Astrocyte (in vitro differentiated cells and primary cell): ENCODE results near the gene CCSER2. TPM values are rescaled to one million over a fixed set of nuclear protein-coding genes. Genes with fewer than 3 reads are reported as not detected.

ENCODE experiments used
- DNase-seq: peaks from one replicate; pipeline ENCODE4 v3.0.0-alpha.2; 2010; ENCODE audit warnings: low read depth
- FAIRE-seq: peaks from 2 replicates; lab custom pipeline; 2011; peaks lifted over from hg19 to GRCh38; lab: Jason Lieb, UNC
- H2AFZ ChIP-seq: 2 replicates; pipeline ENCODE4 v1.6.0; 2012; ENCODE audit warnings: low read depth, low read length, inconsistent platforms
- H3K27ac ChIP-seq: 2 replicates; pipeline ENCODE4 v1.5.1; 2011; ENCODE audit warnings: low read depth, low read length, inconsistent platforms
- H3K27me3 ChIP-seq: 2 replicates; pipeline ENCODE4 v1.6.0; 2011; ENCODE audit warnings: low read length, inconsistent platforms; ENCODE audit not compliant: insufficient read depth
- H3K36me3 ChIP-seq: 2 replicates; pipeline ENCODE4 v1.5.1; 2011; ENCODE audit warnings: low read length, inconsistent platforms; ENCODE audit not compliant: insufficient read depth
- H3K4me1 ChIP-seq: 2 replicates; pipeline ENCODE4 v1.5.1; 2011; ENCODE audit warnings: low read length, inconsistent platforms; ENCODE audit not compliant: insufficient read depth
- H3K4me2 ChIP-seq: 2 replicates; pipeline ENCODE4 v1.6.0; 2012; ENCODE audit warnings: low read length, inconsistent platforms
- H3K4me3 ChIP-seq: 2 replicates; pipeline ENCODE4 v1.5.1; 2011; ENCODE audit warnings: low read depth, mild to moderate bottlenecking, low read length, inconsistent platforms; ENCODE audit not compliant: insufficient read depth
- H3K79me2 ChIP-seq: 2 replicates; pipeline ENCODE4 v1.6.0; 2012; ENCODE audit warnings: mild to moderate bottlenecking, low read length, inconsistent platforms; ENCODE audit not compliant: insufficient read depth
- H3K9ac ChIP-seq: 2 replicates; pipeline ENCODE4 v1.6.0; 2012; ENCODE audit warnings: mild to moderate bottlenecking, low read length, inconsistent platforms
- H3K9me3 ChIP-seq: 2 replicates; pipeline ENCODE4 v1.5.1; 2012; ENCODE audit warnings: low read depth, mild to moderate bottlenecking, low read length, inconsistent platforms; ENCODE audit not compliant: insufficient read depth
- H4K20me1 ChIP-seq: 2 replicates; pipeline ENCODE4 v1.6.0; 2012; ENCODE audit warnings: low read length, inconsistent platforms; ENCODE audit not compliant: insufficient read depth
- H3K27ac Mint-ChIP-seq: one replicate; pipeline ENCODE4 v1.8.0; 2021; ENCODE audit warnings: mild to moderate bottlenecking, mixed read lengths; ENCODE audit not compliant: unreplicated experiment
- H3K27me3 Mint-ChIP-seq: one replicate; pipeline ENCODE4 v1.8.0; 2021; ENCODE audit warnings: low read depth, mixed read lengths; ENCODE audit not compliant: unreplicated experiment
- H3K36me3 Mint-ChIP-seq: one replicate; pipeline ENCODE4 v1.8.0; 2021; ENCODE audit warnings: low read depth, mixed read lengths; ENCODE audit not compliant: unreplicated experiment
- H3K4me1 Mint-ChIP-seq: one replicate; pipeline ENCODE4 v1.8.0; 2021; ENCODE audit warnings: low read depth, mixed read lengths; ENCODE audit not compliant: unreplicated experiment
- H3K4me3 Mint-ChIP-seq: one replicate; pipeline ENCODE4 v1.8.0; 2021; ENCODE audit warnings: mild to moderate bottlenecking, moderate library complexity, mixed read lengths; ENCODE audit not compliant: unreplicated experiment
- H3K9me3 Mint-ChIP-seq: one replicate; pipeline ENCODE4 v1.8.0; 2021; ENCODE audit warnings: mild to moderate bottlenecking, mixed read lengths; ENCODE audit not compliant: unreplicated experiment
- EZH2 ChIP-seq: IDR thresholded peaks from 2 replicates; pipeline ENCODE4 v1.6.1; 2012; ENCODE audit warnings: mild to moderate bottlenecking, low read length, inconsistent platforms; ENCODE audit not compliant: insufficient read depth
- total RNA-seq: library from RNA; stranded (reverse); gene quantifications from 2 replicates; pipeline ENCODE4 v1.2.1, GENCODE V29; 2021
- TF ChIP-seq, protein P1 (sequence below): IDR thresholded peaks from 2 replicates; pipeline ENCODE4 v1.5.1; 2011; ENCODE audit warnings: low read depth, mild to moderate bottlenecking, inconsistent platforms, low read length, moderate library complexity; ENCODE audit not compliant: insufficient read depth

The CCSER2 gene
- total RNA-seq, 1 donor from 2014 or later, result 100 TPM

GRCh38 chr10:84340187-84340586 lies 11.8 kb downstream of the CCSER2 start:
- H3K4me2 ChIP-seq, result no peak overlapping the region
- peaks cover 92% of the 10 kb centered on the region for H3K79me2 ChIP-seq
- H3K36me3 ChIP-seq, result no peaks in the 10 kb centered on the region
- DNase-seq (no peak), FAIRE-seq (no peak)
- no peaks in the 10 kb centered on the region for H3K9me3 ChIP-seq
- H3K27me3 ChIP-seq, result no peaks in the 10 kb centered on the region
- peaks cover 20% of the 10 kb centered on the region for H3K4me1 Mint-ChIP-seq
- TF ChIP-seq, protein P1, sequence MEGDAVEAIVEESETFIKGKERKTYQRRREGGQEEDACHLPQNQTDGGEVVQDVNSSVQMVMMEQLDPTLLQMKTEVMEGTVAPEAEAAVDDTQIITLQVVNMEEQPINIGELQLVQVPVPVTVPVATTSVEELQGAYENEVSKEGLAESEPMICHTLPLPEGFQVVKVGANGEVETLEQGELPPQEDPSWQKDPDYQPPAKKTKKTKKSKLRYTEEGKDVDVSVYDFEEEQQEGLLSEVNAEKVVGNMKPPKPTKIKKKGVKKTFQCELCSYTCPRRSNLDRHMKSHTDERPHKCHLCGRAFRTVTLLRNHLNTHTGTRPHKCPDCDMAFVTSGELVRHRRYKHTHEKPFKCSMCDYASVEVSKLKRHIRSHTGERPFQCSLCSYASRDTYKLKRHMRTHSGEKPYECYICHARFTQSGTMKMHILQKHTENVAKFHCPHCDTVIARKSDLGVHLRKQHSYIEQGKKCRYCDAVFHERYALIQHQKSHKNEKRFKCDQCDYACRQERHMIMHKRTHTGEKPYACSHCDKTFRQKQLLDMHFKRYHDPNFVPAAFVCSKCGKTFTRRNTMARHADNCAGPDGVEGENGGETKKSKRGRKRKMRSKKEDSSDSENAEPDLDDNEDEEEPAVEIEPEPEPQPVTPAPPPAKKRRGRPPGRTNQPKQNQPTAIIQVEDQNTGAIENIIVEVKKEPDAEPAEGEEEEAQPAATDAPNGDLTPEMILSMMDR, result no peak
- TF ChIP-seq EZH2, result no peak
- no peak overlapping the region for H2AFZ ChIP-seq
- H3K4me3 Mint-ChIP-seq, result no peak overlapping the region
- H4K20me1 ChIP-seq, result peaks cover 81% of the 10 kb centered on the region
- no peak overlapping the region for H3K27ac ChIP-seq
- H3K9ac ChIP-seq, result no peak overlapping the region
- H3K27ac Mint-ChIP-seq, result no peak overlapping the region
- H3K9me3 Mint-ChIP-seq, result no peaks in the 10 kb centered on the region
- H3K36me3 Mint-ChIP-seq, result no peaks in the 10 kb centered on the region
- H3K4me1 ChIP-seq, result peaks cover 16% of the 10 kb centered on the region
- no peak overlapping the region for H3K4me3 ChIP-seq
- no peaks in the 10 kb centered on the region for H3K27me3 Mint-ChIP-seq

DNA sequence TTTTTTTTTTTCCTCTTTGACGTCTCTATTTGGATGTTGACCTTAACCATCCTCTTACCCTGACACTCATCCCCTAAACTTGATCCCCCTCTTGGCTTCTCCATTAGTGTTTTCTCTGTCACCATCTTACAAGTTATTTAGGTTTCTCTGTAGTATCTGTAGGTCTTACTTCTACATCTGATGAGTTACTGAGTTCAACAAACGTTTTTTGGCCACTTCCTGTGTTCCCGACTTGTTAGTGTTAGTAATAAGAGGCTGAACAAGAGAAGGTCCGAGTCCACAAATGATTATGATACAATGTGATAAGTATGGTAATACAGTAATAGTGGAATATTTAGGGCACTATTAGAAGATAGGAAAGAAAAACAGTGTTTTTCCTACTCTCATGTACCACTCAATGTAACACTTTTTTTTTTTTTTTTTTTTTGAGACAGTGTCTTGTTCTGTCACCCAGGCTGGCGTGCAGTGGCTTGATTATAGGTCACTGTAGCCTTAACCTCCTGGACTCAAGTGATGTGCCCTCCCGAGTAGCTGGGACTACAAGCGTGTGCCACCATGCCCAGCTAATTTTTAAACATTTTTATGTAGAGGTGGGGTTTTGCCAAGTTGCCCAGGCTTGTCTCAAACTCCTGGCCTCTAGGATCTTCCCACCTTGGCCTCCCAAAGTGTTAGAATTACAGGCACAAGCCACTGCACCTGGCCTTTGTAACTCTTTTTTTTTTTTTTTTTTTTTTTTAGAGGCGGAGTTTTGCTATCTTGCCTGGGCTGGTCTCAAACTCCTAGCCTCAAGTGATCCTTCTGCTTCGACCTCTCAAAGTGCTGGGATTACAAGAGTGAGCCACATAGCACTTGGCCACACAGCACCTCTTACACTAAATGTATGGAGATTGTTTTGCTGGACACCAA lies 12.5 kb downstream of the CCSER2 start:
- Histone ChIP-seq H3K4me1 (peaks cover 16% of the 10 kb centered on the region), H3K9me3 (no peaks in the 10 kb centered on the region), H3K27me3 (no peaks in the 10 kb centered on the region), H3K4me2 (no peak overlapping the region), H4K20me1 (peaks cover 74% of the 10 kb centered on the region), H3K9ac (no peak overlapping the region), H3K4me3 (no peak overlapping the region), H3K79me2 (peaks cover 92% of the 10 kb centered on the region), H3K27ac (no peak overlapping the region), H2AFZ (no peak overlapping the region), H3K36me3 (no peaks in the 10 kb centered on the region)
- DNase-seq (no peak), FAIRE-seq (no peak)
- Mint-ChIP-seq H3K36me3 (no peaks in the 10 kb centered on the region), H3K9me3 (no peaks in the 10 kb centered on the region), H3K4me3 (no peak overlapping the region), H3K27ac (no peak overlapping the region), H3K4me1 (peaks cover 20% of the 10 kb centered on the region), H3K27me3 (no peaks in the 10 kb centered on the region)
- no peak for TF ChIP-seq EZH2
- TF ChIP-seq, protein P1, result no peak

GRCh38 chr10:84341538-84341856 lies 13.1 kb downstream of the CCSER2 start:
- H3K27me3 ChIP-seq, result no peaks in the 10 kb centered on the region
- H3K36me3 ChIP-seq, result no peaks in the 10 kb centered on the region
- peaks cover 90% of the 10 kb centered on the region for H3K79me2 ChIP-seq
- no peak overlapping the region for H3K4me2 ChIP-seq
- no peak for TF ChIP-seq EZH2
- TF ChIP-seq, protein P1, result no peak
- no peaks in the 10 kb centered on the region for H3K36me3 Mint-ChIP-seq
- H3K27ac Mint-ChIP-seq, result no peak overlapping the region
- H3K4me1 Mint-ChIP-seq, result peaks cover 20% of the 10 kb centered on the region
- H3K4me3 ChIP-seq, result no peak overlapping the region
- no peaks in the 10 kb centered on the region for H3K9me3 Mint-ChIP-seq
- no peak for FAIRE-seq
- peaks cover 68% of the 10 kb centered on the region for H4K20me1 ChIP-seq
- no peak for DNase-seq
- H3K4me1 ChIP-seq, result peaks cover 14% of the 10 kb centered on the region
- no peak overlapping the region for H3K27ac ChIP-seq
- no peak overlapping the region for H2AFZ ChIP-seq
- no peak overlapping the region for H3K4me3 Mint-ChIP-seq
- no peak overlapping the region for H3K9ac ChIP-seq
- no peaks in the 10 kb centered on the region for H3K27me3 Mint-ChIP-seq
- H3K9me3 ChIP-seq, result no peaks in the 10 kb centered on the region
